ENCODE measurements around the gene UCN3. TPM values are rescaled to one million over a fixed set of nuclear protein-coding genes. Genes with fewer than 3 reads are reported as not detected.
"Not testable (repeated sequence)": the region's sequence is repeated elsewhere in the genome, so short reads cannot be mapped to it uniquely, and the experiment has no call there.

UCN3 gene
- total RNA-seq, 6 experiments from 2014 or later = not detected

GRCh38 chr10:5373891-5374611, 9.3 kb downstream of the UCN3 start:
- Mint-ChIP-seq H3K36me3 (ENCODE audit: low read depth) (no peaks in the 10 kb centered on the region), H3K9me3 (peaks cover 8% of the 10 kb centered on the region; the same call in 1 of the 2 replicates), H3K4me3 (no peak overlapping the region), H3K27ac (no peak overlapping the region), H3K4me1 (ENCODE audit: low read depth) (no peaks in the 10 kb centered on the region), H3K27me3 (ENCODE audit: insufficient read depth) (peaks cover 19% of the 10 kb centered on the region)
- no peak for DNase-seq
- TF ChIP-seq, protein P1, sequence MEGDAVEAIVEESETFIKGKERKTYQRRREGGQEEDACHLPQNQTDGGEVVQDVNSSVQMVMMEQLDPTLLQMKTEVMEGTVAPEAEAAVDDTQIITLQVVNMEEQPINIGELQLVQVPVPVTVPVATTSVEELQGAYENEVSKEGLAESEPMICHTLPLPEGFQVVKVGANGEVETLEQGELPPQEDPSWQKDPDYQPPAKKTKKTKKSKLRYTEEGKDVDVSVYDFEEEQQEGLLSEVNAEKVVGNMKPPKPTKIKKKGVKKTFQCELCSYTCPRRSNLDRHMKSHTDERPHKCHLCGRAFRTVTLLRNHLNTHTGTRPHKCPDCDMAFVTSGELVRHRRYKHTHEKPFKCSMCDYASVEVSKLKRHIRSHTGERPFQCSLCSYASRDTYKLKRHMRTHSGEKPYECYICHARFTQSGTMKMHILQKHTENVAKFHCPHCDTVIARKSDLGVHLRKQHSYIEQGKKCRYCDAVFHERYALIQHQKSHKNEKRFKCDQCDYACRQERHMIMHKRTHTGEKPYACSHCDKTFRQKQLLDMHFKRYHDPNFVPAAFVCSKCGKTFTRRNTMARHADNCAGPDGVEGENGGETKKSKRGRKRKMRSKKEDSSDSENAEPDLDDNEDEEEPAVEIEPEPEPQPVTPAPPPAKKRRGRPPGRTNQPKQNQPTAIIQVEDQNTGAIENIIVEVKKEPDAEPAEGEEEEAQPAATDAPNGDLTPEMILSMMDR (IDR thresholded peaks at IDR 0.05) = no peak

DNA sequence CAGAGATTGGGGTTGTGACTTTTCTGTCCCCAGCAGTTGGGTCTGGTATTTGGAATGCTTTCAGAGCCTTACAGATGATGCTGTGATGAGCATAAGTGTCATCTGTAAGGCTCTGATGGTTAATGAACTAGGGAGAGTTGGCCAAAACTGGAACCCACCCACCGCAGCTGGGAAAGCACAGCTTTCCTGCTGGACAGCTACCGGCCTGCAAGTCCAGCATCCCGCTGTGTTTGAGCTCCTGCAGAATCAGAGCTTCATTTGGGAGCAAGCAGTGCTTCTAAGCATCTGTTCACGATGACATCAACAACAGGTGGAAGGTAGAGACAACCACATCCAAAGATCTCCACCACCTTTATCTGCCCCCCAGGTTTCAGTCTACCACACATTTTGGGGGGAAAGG, 11.7 kb downstream of the UCN3 start:
- H3K27ac Mint-ChIP-seq = no peak overlapping the region
- H3K9me3 Mint-ChIP-seq = no peaks in the 10 kb centered on the region
- peaks cover 19% of the 10 kb centered on the region for H3K27me3 Mint-ChIP-seq (ENCODE audit: insufficient read depth)
- no peak overlapping the region for H3K4me3 Mint-ChIP-seq
- TF ChIP-seq, protein P1 (IDR thresholded peaks at IDR 0.05) = no peak
- no peaks in the 10 kb centered on the region for H3K36me3 Mint-ChIP-seq (ENCODE audit: low read depth)
- no peaks in the 10 kb centered on the region for H3K4me1 Mint-ChIP-seq (ENCODE audit: low read depth)
- DNase-seq = no peak

GRCh38 chr10:5379202-5379601, 14.4 kb downstream of the UCN3 start:
- H3K36me3 Mint-ChIP-seq (ENCODE audit: low read depth); DNase-seq; H3K27me3 Mint-ChIP-seq (ENCODE audit: insufficient read depth); H3K4me3 Mint-ChIP-seq; H3K4me1 Mint-ChIP-seq (ENCODE audit: low read depth); H3K27ac Mint-ChIP-seq; H3K9me3 Mint-ChIP-seq: not testable (repeated sequence)

DNA sequence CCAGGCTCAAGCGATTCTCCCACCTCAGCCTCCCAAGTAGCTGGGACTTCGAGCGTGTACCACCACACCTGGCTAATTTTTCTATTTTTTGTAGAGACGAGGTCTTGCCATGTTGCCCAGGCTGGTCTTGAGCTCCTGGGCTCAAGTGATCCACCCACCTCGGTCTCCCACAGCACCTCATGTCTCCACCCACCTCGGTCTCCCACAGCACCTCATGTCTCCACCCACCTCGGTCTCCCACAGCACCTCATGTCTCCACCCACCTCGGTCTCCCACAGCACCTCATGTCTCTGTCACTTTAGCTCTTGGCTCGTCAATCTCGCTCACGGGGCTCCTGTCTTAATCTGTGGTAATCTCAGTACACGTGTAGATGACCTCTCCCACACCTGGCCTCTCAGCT, 15.6 kb downstream of the UCN3 start:
- not testable (repeated sequence) for H3K27me3 Mint-ChIP-seq (ENCODE audit: insufficient read depth)

DNA sequence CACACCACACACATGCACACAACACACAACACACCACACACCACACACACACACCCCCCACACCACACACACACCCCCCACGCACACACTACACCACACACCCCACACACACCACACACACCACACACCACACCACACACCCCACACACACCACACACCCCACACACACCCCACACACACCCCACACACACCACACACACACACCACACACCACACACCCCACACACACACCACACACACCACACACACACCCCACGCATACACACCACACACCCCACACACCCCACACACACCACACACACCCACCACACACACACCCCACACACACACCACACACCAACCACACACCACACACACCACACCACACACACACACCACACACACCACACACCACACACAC, 16.4 kb downstream of the UCN3 start:
- H3K4me1 Mint-ChIP-seq (ENCODE audit: low read depth) = no peaks in the 10 kb centered on the region
- no peaks in the 10 kb centered on the region for H3K9me3 Mint-ChIP-seq
- no peak for DNase-seq
- H3K36me3 Mint-ChIP-seq (ENCODE audit: low read depth) = no peaks in the 10 kb centered on the region
- TF ChIP-seq, protein P1 (IDR thresholded peaks at IDR 0.05) = no peak
- H3K4me3 Mint-ChIP-seq = no peak overlapping the region
- no peaks in the 10 kb centered on the region; the same call in 1 of the 2 replicates for H3K27me3 Mint-ChIP-seq (ENCODE audit: insufficient read depth)
- H3K27ac Mint-ChIP-seq = no peak overlapping the region

More for the DNA sequence above, 15.6 kb downstream of the UCN3 start:
- not testable (repeated sequence) for H3K36me3 Mint-ChIP-seq (ENCODE audit: low read depth); DNase-seq; H3K27ac Mint-ChIP-seq; H3K4me3 Mint-ChIP-seq; H3K4me1 Mint-ChIP-seq (ENCODE audit: low read depth); H3K9me3 Mint-ChIP-seq

DNA sequence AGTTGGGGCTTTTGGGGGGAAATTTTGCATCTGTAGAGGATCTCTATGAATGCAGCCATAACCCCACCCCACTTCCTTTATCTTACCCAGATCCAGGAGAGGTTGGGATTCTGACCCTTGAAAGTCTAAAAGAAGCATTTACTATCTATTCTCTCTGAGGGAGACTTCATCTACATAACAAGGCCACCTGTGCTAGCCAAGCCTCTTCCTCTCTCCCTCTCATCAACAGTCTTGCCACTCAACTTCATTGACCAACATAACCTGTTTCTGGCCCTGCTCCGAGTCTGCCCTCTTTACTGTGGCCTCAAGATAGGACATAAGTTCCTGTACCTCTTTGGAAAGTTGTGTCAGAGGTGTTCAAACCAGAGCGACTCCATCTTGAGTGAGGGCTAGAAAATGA, 20.5 kb downstream of the UCN3 start:
- Mint-ChIP-seq H3K4me3 (no peak overlapping the region), H3K9me3 (peaks cover 9% of the 10 kb centered on the region; the same call in 1 of the 2 replicates), H3K36me3 (ENCODE audit: low read depth) (no peaks in the 10 kb centered on the region), H3K27me3 (ENCODE audit: insufficient read depth) (peaks cover 6% of the 10 kb centered on the region), H3K27ac (no peak overlapping the region), H3K4me1 (ENCODE audit: low read depth) (no peaks in the 10 kb centered on the region)
- TF ChIP-seq, protein P1 (IDR thresholded peaks at IDR 0.05) = no peak
- no peak for DNase-seq
